ENCODE data around the gene MYO1E.

- TF ChIP-seq CTCF (IDR thresholded peaks at IDR 0.05; ENCODE audit: insufficient read depth, low read length, poor library complexity, severe bottlenecking): no peak
- TF ChIP-seq EZH2phosphoT487 (conservative IDR thresholded peaks at IDR 0.05; ENCODE audit: low read length): no peak
These were observed 71.1 kb downstream of the MYO1E start for GRCh38 chr15:59301527-59301926.
